ENCODE data around the gene PRRC1. TPM values are rescaled to one million over a fixed set of nuclear protein-coding genes. Genes with fewer than 3 reads are reported as not detected.

PRRC1 gene
- total RNA-seq, 1 experiment from 2014 or later: 77.9 TPM

DNA sequence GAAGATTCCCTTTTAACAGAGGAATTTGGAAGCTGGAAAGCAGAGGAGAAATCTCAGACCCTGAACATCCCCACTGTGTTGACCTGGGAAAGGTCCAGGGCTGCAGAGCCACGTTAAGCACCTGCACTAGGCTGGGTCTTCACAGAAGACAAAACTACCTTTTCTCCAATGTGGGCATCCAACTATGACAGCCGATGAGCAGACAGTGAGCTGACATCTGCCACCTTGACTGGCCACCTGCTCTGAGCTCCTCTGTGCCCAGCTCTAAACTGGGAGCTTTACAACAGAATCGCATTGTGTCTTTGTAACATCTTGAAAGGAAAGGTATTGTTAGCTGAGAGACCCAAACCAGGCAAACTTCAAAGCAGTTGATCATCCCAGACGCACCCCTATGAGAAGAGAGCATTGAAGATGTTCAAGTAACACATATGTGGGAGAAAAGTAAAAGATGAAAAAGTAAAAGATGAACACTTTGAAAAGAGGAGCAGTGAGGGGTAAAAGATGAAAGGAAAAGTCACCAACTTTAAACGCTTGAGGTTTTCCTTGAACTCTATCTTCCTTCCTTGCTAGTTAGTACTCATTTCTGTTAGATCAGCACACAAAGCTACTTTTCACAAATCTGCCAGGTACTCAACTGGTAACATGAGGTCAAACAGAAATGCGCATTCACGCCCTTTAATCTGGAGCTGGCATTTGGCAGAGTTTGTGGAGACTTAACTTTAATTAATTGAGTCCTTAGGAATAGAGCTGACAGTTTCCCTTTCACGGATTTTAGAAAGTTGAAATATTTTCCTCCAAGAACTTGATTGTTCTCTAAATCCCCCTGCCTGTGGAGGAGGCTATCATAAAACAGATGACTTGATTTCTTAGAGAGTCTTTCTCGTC lies 78.3 kb downstream of the PRRC1 start:
- POLR2A ChIA-PET: no interaction called here
- Mint-ChIP-seq H3K4me3 (no peak overlapping the region), H3K9me3 (no peaks in the 10 kb centered on the region), H3K27me3 (ENCODE audit: low read depth) (no peaks in the 10 kb centered on the region), H3K4me1 (peaks cover 10% of the 10 kb centered on the region), H3K27ac (no peak overlapping the region), H3K36me3 (no peaks in the 10 kb centered on the region)
- DNase-seq (ENCODE audit: low spot score) (no peak), ATAC-seq (no peak)
- CTCF ChIA-PET: interaction anchor here (1.2 kb wide), 1 partner anchor 282 kb away, joined by 3 read pairs; no protein-coding TSS in a partner anchor
- TF ChIP-seq ESRRA (CRISPR knock-in tag; IDR thresholded peaks at IDR 0.05; ENCODE audit: borderline replicate concordance) (no peak), ZNF532 (CRISPR knock-in tag; IDR thresholded peaks at IDR 0.05; ENCODE audit: borderline replicate concordance) (no peak), IRF2 (CRISPR knock-in tag; IDR thresholded peaks at IDR 0.05; ENCODE audit: borderline replicate concordance, low read depth) (no peak), ATF1 (CRISPR knock-in tag; IDR thresholded peaks at IDR 0.05) (no peak), SOX15 (CRISPR knock-in tag; IDR thresholded peaks at IDR 0.05) (no peak), TEAD1 (CRISPR knock-in tag; IDR thresholded peaks at IDR 0.05) (no peak), SMAD4 (CRISPR knock-in tag; IDR thresholded peaks at IDR 0.05) (no peak)
- TF ChIP-seq, protein P1, sequence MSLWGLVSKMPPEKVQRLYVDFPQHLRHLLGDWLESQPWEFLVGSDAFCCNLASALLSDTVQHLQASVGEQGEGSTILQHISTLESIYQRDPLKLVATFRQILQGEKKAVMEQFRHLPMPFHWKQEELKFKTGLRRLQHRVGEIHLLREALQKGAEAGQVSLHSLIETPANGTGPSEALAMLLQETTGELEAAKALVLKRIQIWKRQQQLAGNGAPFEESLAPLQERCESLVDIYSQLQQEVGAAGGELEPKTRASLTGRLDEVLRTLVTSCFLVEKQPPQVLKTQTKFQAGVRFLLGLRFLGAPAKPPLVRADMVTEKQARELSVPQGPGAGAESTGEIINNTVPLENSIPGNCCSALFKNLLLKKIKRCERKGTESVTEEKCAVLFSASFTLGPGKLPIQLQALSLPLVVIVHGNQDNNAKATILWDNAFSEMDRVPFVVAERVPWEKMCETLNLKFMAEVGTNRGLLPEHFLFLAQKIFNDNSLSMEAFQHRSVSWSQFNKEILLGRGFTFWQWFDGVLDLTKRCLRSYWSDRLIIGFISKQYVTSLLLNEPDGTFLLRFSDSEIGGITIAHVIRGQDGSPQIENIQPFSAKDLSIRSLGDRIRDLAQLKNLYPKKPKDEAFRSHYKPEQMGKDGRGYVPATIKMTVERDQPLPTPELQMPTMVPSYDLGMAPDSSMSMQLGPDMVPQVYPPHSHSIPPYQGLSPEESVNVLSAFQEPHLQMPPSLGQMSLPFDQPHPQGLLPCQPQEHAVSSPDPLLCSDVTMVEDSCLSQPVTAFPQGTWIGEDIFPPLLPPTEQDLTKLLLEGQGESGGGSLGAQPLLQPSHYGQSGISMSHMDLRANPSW (CRISPR knock-in tag; conservative IDR thresholded peaks at IDR 0.05; ENCODE audit: low read depth): no peak
- TF ChIP-seq, protein P2, sequence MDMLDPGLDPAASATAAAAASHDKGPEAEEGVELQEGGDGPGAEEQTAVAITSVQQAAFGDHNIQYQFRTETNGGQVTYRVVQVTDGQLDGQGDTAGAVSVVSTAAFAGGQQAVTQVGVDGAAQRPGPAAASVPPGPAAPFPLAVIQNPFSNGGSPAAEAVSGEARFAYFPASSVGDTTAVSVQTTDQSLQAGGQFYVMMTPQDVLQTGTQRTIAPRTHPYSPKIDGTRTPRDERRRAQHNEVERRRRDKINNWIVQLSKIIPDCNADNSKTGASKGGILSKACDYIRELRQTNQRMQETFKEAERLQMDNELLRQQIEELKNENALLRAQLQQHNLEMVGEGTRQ (CRISPR knock-in tag; IDR thresholded peaks at IDR 0.05): no peak
- TF ChIP-seq, protein P3, sequence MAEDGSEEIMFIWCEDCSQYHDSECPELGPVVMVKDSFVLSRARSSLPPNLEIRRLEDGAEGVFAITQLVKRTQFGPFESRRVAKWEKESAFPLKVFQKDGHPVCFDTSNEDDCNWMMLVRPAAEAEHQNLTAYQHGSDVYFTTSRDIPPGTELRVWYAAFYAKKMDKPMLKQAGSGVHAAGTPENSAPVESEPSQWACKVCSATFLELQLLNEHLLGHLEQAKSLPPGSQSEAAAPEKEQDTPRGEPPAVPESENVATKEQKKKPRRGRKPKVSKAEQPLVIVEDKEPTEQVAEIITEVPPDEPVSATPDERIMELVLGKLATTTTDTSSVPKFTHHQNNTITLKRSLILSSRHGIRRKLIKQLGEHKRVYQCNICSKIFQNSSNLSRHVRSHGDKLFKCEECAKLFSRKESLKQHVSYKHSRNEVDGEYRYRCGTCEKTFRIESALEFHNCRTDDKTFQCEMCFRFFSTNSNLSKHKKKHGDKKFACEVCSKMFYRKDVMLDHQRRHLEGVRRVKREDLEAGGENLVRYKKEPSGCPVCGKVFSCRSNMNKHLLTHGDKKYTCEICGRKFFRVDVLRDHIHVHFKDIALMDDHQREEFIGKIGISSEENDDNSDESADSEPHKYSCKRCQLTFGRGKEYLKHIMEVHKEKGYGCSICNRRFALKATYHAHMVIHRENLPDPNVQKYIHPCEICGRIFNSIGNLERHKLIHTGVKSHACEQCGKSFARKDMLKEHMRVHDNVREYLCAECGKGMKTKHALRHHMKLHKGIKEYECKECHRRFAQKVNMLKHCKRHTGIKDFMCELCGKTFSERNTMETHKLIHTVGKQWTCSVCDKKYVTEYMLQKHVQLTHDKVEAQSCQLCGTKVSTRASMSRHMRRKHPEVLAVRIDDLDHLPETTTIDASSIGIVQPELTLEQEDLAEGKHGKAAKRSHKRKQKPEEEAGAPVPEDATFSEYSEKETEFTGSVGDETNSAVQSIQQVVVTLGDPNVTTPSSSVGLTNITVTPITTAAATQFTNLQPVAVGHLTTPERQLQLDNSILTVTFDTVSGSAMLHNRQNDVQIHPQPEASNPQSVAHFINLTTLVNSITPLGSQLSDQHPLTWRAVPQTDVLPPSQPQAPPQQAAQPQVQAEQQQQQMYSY (CRISPR knock-in tag; IDR thresholded peaks at IDR 0.05): no peak

DNA sequence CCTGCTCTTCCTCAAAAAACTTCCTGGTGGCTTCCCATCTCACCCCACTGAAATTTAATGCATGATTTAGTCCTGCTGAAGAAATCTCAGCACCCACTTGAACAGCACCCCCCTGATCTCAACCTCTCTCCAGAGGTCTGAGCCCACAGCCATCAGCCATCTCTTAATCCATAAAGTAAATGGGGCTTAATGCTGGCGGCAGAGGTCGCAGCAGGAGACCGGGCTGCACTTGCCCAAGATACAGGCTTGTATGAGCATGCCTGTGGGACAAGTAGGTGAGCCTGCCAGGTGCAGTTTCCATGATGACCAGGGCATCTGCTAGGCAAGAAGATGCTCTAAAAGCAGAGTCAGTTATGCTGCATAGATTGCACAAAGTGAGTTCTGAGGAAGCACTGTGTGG lies 79.1 kb downstream of the PRRC1 start:
- ATAC-seq (no peak), DNase-seq (ENCODE audit: low spot score) (no peak)
- H3K9me3 Mint-ChIP-seq: no peaks in the 10 kb centered on the region
- no peaks in the 10 kb centered on the region for H3K36me3 Mint-ChIP-seq
- peaks cover 10% of the 10 kb centered on the region for H3K4me1 Mint-ChIP-seq
- H3K27me3 Mint-ChIP-seq (ENCODE audit: low read depth): no peaks in the 10 kb centered on the region
- POLR2A ChIA-PET: no interaction called here
- no peak overlapping the region for H3K27ac Mint-ChIP-seq
- no peak overlapping the region for H3K4me3 Mint-ChIP-seq
- TF ChIP-seq, protein P4, sequence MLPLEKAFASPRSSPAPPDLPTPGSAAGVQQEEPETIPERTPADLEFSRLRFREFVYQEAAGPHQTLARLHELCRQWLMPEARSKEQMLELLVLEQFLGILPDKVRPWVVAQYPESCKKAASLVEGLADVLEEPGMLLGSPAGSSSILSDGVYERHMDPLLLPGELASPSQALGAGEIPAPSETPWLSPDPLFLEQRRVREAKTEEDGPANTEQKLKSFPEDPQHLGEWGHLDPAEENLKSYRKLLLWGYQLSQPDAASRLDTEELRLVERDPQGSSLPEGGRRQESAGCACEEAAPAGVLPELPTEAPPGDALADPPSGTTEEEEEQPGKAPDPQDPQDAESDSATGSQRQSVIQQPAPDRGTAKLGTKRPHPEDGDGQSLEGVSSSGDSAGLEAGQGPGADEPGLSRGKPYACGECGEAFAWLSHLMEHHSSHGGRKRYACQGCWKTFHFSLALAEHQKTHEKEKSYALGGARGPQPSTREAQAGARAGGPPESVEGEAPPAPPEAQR (CRISPR knock-in tag; IDR thresholded peaks at IDR 0.05): no peak
- no peak for TF ChIP-seq ZBTB43 (CRISPR knock-in tag; IDR thresholded peaks at IDR 0.05)
- TF ChIP-seq, protein P5, sequence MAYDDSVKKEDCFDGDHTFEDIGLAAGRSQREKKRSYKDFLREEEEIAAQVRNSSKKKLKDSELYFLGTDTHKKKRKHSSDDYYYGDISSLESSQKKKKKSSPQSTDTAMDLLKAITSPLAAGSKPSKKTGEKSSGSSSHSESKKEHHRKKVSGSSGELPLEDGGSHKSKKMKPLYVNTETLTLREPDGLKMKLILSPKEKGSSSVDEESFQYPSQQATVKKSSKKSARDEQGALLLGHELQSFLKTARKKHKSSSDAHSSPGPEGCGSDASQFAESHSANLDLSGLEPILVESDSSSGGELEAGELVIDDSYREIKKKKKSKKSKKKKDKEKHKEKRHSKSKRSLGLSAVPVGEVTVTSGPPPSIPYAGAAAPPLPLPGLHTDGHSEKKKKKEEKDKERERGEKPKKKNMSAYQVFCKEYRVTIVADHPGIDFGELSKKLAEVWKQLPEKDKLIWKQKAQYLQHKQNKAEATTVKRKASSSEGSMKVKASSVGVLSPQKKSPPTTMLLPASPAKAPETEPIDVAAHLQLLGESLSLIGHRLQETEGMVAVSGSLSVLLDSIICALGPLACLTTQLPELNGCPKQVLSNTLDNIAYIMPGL (CRISPR knock-in tag; IDR thresholded peaks at IDR 0.05): no peak
- TF ChIP-seq JAZF1 (CRISPR knock-in tag; IDR thresholded peaks at IDR 0.05): no peak
- CTCF ChIA-PET: no interaction called here
